Neural crest cell (in vitro differentiated cells): ENCODE measurements around the gene GYG1. TPM values are rescaled to one million over a fixed set of nuclear protein-coding genes. Genes with fewer than 3 reads are reported as not detected.

ENCODE experiments used
- DNase-seq: peaks from one replicate; pipeline ENCODE4 v3.0.0; 2021; ENCODE audit warnings: low read depth, mixed read lengths, low spot score
- H3K27ac Mint-ChIP-seq: one replicate; pipeline ENCODE4 v1.8.0; 2021; ENCODE audit warnings: mild to moderate bottlenecking, mixed read lengths; ENCODE audit not compliant: unreplicated experiment
- H3K27me3 Mint-ChIP-seq: 2 replicates; pipeline ENCODE4 v1.8.0; 2021; ENCODE audit warnings: low read depth, mild to moderate bottlenecking, mixed read lengths
- H3K36me3 Mint-ChIP-seq: 2 replicates; pipeline ENCODE4 v1.8.0; 2021; ENCODE audit warnings: low read depth, mild to moderate bottlenecking, mixed read lengths
- H3K4me1 Mint-ChIP-seq: 2 replicates; pipeline ENCODE4 v1.8.0; 2021; ENCODE audit warnings: mixed read lengths
- H3K4me3 Mint-ChIP-seq: one replicate; pipeline ENCODE4 v1.8.0; 2021; ENCODE audit warnings: mild to moderate bottlenecking, mixed read lengths
- H3K9me3 Mint-ChIP-seq: 2 replicates; pipeline ENCODE4 v1.8.0; 2021; ENCODE audit warnings: mixed read lengths
- total RNA-seq: library from RNA; stranded (reverse); gene quantifications from 2 replicates; pipeline ENCODE4 v1.2.1, GENCODE V29; 2021
- TF ChIP-seq, protein P1 (sequence below): fragments of 200-600 bp; sonication (generic); conservative IDR thresholded peaks from 2 replicates; pipeline ENCODE4 v1.5.0; 2021; ENCODE audit warnings: antibody characterized with exemption, mild to moderate bottlenecking

The GYG1 gene
- total RNA-seq, 1 donor from 2014 or later, result 27.1 TPM

DNA sequence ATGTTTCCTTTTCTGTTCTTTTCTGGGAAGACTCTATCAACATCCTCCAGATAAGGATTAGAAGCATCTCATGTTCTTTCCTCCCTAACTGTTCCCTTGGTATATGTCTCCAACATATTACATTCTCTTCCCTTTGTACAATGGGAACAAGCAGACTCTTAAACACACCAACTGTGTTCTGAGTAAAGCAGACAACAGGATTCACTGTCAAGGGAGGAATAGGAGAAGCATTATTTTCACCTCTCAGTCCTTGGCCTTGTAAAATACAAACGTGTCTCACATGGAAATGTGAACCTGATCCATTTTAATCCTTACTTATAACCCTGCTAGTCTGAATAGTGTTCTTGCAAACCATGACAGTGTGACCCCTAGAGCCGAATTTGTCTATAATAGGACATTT is 19.6 kb downstream of the GYG1 start:
- no peak overlapping the region for H3K27ac Mint-ChIP-seq
- H3K27me3 Mint-ChIP-seq, result no peaks in the 10 kb centered on the region
- H3K9me3 Mint-ChIP-seq, result no peaks in the 10 kb centered on the region

GRCh38 chr3:149011676-149012075 is 20.3 kb downstream of the GYG1 start:
- TF ChIP-seq, protein P1, sequence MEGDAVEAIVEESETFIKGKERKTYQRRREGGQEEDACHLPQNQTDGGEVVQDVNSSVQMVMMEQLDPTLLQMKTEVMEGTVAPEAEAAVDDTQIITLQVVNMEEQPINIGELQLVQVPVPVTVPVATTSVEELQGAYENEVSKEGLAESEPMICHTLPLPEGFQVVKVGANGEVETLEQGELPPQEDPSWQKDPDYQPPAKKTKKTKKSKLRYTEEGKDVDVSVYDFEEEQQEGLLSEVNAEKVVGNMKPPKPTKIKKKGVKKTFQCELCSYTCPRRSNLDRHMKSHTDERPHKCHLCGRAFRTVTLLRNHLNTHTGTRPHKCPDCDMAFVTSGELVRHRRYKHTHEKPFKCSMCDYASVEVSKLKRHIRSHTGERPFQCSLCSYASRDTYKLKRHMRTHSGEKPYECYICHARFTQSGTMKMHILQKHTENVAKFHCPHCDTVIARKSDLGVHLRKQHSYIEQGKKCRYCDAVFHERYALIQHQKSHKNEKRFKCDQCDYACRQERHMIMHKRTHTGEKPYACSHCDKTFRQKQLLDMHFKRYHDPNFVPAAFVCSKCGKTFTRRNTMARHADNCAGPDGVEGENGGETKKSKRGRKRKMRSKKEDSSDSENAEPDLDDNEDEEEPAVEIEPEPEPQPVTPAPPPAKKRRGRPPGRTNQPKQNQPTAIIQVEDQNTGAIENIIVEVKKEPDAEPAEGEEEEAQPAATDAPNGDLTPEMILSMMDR, result no peak
- DNase-seq, result no peak
- Mint-ChIP-seq H3K4me1 (peaks cover 8% of the 10 kb centered on the region), H3K4me3 (no peak overlapping the region), H3K27ac (no peak overlapping the region), H3K36me3 (peaks cover 33% of the 10 kb centered on the region), H3K9me3 (no peaks in the 10 kb centered on the region), H3K27me3 (no peaks in the 10 kb centered on the region)

More for the DNA sequence above, 19.6 kb downstream of the GYG1 start:
- peaks cover 33% of the 10 kb centered on the region for H3K36me3 Mint-ChIP-seq
- H3K4me3 Mint-ChIP-seq, result no peak overlapping the region
- TF ChIP-seq, protein P1, result no peak
- H3K4me1 Mint-ChIP-seq, result peaks cover 8% of the 10 kb centered on the region
- DNase-seq, result no peak

DNA sequence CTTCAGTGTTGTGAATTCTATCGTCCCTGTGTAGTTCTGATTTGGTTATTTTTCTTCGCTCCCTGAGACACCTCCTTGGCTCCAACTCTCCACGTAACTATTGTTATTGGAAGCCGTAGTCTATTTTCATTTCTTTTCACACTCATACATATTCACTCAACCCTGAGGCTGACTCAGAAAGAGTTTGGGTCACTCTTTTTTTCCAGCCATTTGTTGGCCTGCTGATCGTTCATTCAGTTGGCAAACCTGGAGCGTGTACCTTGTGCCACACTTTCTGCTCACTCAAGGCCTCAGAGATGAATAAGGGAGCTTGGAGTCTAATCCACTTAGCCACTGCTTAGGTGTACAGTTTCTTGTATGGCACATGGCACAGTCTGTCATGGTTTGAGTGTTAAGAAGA is 22.4 kb downstream of the GYG1 start:
- TF ChIP-seq, protein P1, result no peak
- peak overlapping the region; percentile 32 for H3K27ac Mint-ChIP-seq
- no peak for DNase-seq
- no peak overlapping the region for H3K4me3 Mint-ChIP-seq
- H3K27me3 Mint-ChIP-seq, result no peaks in the 10 kb centered on the region
- H3K36me3 Mint-ChIP-seq, result peaks cover 30% of the 10 kb centered on the region
- no peaks in the 10 kb centered on the region for H3K9me3 Mint-ChIP-seq
- H3K4me1 Mint-ChIP-seq, result peaks cover 12% of the 10 kb centered on the region

DNA sequence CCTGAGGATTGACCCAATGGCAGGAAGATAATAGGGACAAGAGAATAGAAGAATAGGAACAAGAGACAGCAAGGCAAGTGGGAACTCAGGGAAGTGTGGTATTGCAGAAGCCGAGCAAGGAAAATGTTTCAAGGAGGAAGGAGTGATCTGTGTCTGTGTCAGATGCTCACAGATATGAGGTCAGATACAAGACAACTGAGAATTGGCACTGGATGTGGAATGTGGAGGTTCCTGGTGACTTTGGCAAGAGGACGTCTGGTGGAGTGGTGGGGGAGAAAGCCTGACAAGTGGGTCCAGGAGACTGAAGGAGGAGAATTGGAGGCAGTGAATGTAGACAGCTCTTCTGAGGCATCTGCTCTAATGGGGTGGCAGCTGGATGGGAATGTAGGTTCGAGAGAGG is 24.1 kb downstream of the GYG1 start:
- Mint-ChIP-seq H3K9me3 (no peaks in the 10 kb centered on the region), H3K27ac (no peak overlapping the region), H3K4me3 (no peak overlapping the region), H3K27me3 (no peaks in the 10 kb centered on the region), H3K4me1 (peaks cover 12% of the 10 kb centered on the region), H3K36me3 (peaks cover 30% of the 10 kb centered on the region)
- no peak for DNase-seq
- TF ChIP-seq, protein P1, result no peak

DNA sequence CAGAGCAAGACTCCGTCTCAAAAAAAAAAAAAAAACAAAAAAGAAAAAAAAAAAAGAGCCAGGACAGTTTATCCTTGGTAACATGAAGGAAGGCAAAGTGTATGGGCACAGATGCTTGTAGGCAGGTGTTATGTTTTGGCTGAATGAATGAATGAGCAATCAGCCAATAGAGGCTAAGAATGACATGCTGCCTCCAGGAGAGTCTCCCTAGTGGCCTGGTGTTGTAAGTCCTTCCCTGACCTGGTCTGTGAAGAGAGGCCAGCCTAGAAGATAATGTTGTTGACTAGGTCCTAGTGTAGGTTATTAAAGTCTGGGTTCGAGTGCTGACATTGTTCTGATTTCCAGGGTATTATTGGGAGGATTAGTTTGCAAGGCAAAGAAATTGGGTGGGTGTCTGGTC is 24.9 kb downstream of the GYG1 start:
- Mint-ChIP-seq H3K9me3 (no peaks in the 10 kb centered on the region), H3K36me3 (peaks cover 26% of the 10 kb centered on the region), H3K27ac (no peak overlapping the region), H3K27me3 (no peaks in the 10 kb centered on the region), H3K4me3 (no peak overlapping the region), H3K4me1 (peaks cover 4% of the 10 kb centered on the region)
- TF ChIP-seq, protein P1, result no peak
- no peak for DNase-seq
